ENCODE measurements around the gene STIMATE. TPM values are rescaled to one million over a fixed set of nuclear protein-coding genes. Genes with fewer than 3 reads are reported as not detected.

Gene STIMATE
- total RNA-seq, 2 experiments from 2014 or later: 18.1 to 19.0 TPM

DNA sequence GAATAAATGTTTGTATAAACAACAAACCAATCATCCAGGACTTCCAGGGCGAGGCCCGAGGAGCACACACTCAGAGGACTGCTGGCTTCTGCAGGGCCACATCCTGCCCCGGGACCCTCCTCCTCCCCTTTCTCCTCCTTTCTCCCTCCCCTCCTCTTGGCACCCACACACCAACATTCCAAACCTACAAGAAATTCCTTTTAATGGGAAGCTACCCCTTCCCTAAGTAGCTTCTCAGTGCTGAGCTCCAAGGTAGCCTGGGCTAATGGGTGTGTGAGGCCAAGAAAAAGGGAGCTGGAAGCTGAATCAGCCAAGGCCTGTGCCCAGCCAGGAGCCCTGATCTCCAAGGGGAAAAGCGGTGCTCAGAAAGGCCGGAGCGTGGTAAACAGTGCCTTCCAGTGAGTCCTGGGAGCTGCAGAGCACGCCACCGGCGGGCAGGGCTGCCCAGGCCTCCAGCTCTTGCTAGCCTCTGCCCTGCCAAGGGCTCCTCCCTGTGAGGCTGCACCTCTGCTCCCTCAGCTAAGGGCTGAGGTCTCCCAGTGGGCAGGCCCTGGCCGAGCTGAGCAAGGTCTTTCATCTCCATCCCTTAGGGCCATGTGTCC lies 98.9 kb downstream of the STIMATE start:
- no peak overlapping the region for H3K27ac ChIP-seq (ENCODE audit: low read depth, low read length, poor library complexity, severe bottlenecking)
- BruUV-seq (replicated peaks): no TSS peak
- POLR2A ChIA-PET: interaction anchor here (0.5 kb wide), 1 partner anchor 631 kb away, joined by 3 read pairs; no protein-coding TSS in a partner anchor
- H4K20me1 ChIP-seq (ENCODE audit: insufficient read depth, low read length): no peaks in the 10 kb centered on the region
- H3K4me3 ChIP-seq (ENCODE audit: low read depth, low read length, poor library complexity, severe bottlenecking): no peak overlapping the region
- H2AFZ ChIP-seq (ENCODE audit: low read length): no peak overlapping the region
- H3K9me2 ChIP-seq (ENCODE audit: insufficient read depth, low read length): no peaks in the 10 kb centered on the region
- intact Hi-C loops (cut with micrococcal nuclease; ENCODE audit: unreplicated experiment): no loop called here
- TF ChIP-seq EZH2phosphoT487 (IDR thresholded peaks at IDR 0.05; ENCODE audit: borderline replicate concordance, low read depth, low read length): no peak
- TF ChIP-seq CTCF (conservative IDR thresholded peaks at IDR 0.05; ENCODE audit: low read length): no peak
- H3K79me2 ChIP-seq (ENCODE audit: insufficient read depth, low read depth, low read length): no peaks in the 10 kb centered on the region
- H3K9me3 ChIP-seq (ENCODE audit: low read length): no peaks in the 10 kb centered on the region
- H3K36me3 ChIP-seq (ENCODE audit: insufficient read depth, low read length): no peaks in the 10 kb centered on the region
- H3K4me1 ChIP-seq (ENCODE audit: insufficient read depth, low read length, poor library complexity, severe bottlenecking): no peaks in the 10 kb centered on the region
- CTCF ChIA-PET (ENCODE audit: unreplicated experiment): interaction anchor here (0.9 kb wide), 1 partner anchor 13 kb away, joined by 3 read pairs; no protein-coding TSS in a partner anchor
- H3K4me2 ChIP-seq (ENCODE audit: low read length): no peak overlapping the region
- no peak for DNase-seq (ENCODE audit: low spot score)

- BruUV-seq (replicated peaks): no TSS peak
- POLR2A ChIA-PET: no interaction called here
- no peak for DNase-seq (ENCODE audit: low spot score)
Measured at GRCh38 chr3:52796411-52796810, 100.9 kb downstream of the STIMATE start.

More at GRCh38 chr3:52796411-52796810, 100.9 kb downstream of the STIMATE start:
- no peak for TF ChIP-seq EZH2phosphoT487 (IDR thresholded peaks at IDR 0.05; ENCODE audit: borderline replicate concordance, low read depth, low read length)
- TF ChIP-seq CTCF (conservative IDR thresholded peaks at IDR 0.05; ENCODE audit: low read length): no peak
- Histone ChIP-seq H4K20me1 (ENCODE audit: insufficient read depth, low read length) (no peaks in the 10 kb centered on the region), H2AFZ (ENCODE audit: low read length) (no peak overlapping the region), H3K79me2 (ENCODE audit: insufficient read depth, low read depth, low read length) (no peaks in the 10 kb centered on the region), H3K4me1 (ENCODE audit: insufficient read depth, low read length, poor library complexity, severe bottlenecking) (no peaks in the 10 kb centered on the region), H3K36me3 (ENCODE audit: insufficient read depth, low read length) (no peaks in the 10 kb centered on the region), H3K9me3 (ENCODE audit: low read length) (no peaks in the 10 kb centered on the region), H3K27ac (ENCODE audit: low read depth, low read length, poor library complexity, severe bottlenecking) (no peak overlapping the region), H3K9me2 (ENCODE audit: insufficient read depth, low read length) (no peaks in the 10 kb centered on the region), H3K4me2 (ENCODE audit: low read length) (no peak overlapping the region), H3K4me3 (ENCODE audit: low read depth, low read length, poor library complexity, severe bottlenecking) (no peak overlapping the region)
- intact Hi-C loops (cut with micrococcal nuclease; ENCODE audit: unreplicated experiment): no loop called here
- CTCF ChIA-PET (ENCODE audit: unreplicated experiment): no interaction called here

All from OCI-LY7 (cell line).